Mammary epithelial cell (primary cell): ENCODE measurements around the gene LILRA5.
"Not testable (repeated sequence)": the region's sequence is repeated elsewhere in the genome, so short reads cannot be mapped to it uniquely, and the experiment has no call there.

Source experiments
- EZH2 ChIP-seq: IDR thresholded peaks from 2 replicates; pipeline ENCODE4 v1.6.1; 2012; ENCODE audit warnings: low read length, inconsistent platforms, borderline replicate concordance
- TF ChIP-seq, protein P1 (sequence below), 2 donors: IDR thresholded peaks in 1 of 2; conservative IDR thresholded peaks in 1 of 2; 2 replicates each; pipeline ENCODE4 v1.5.1; 2011 to 2012; ENCODE audit warnings: inconsistent platforms in 2 of 2, low read length in 2 of 2, mild to moderate bottlenecking in 2 of 2, control low read depth in 1 of 2, low read depth in 1 of 2; ENCODE audit not compliant: insufficient read depth in 1 of 2; ENCODE audit errors: extremely low read depth in 1 of 2

DNA sequence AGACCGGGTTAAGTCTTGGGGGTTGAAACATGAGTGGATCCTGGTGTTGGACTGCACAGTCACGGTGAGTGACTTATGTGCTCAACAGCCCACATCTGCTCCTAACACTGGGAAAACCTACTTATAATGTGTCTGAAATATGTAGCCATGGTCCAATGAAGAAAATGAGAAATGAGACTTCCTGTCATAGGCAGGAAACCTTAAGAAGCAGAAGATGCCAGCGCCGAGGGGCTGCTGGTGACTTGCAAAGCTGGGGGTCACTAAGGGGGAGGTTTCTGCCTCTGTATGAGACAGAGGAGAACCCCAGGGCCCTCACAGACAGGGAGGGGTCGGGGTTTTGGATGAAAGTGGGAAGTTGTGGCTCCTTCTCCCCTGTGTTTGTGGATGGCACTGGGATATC is 40.8 kb downstream of the LILRA5 start:
- TF ChIP-seq, protein P1, sequence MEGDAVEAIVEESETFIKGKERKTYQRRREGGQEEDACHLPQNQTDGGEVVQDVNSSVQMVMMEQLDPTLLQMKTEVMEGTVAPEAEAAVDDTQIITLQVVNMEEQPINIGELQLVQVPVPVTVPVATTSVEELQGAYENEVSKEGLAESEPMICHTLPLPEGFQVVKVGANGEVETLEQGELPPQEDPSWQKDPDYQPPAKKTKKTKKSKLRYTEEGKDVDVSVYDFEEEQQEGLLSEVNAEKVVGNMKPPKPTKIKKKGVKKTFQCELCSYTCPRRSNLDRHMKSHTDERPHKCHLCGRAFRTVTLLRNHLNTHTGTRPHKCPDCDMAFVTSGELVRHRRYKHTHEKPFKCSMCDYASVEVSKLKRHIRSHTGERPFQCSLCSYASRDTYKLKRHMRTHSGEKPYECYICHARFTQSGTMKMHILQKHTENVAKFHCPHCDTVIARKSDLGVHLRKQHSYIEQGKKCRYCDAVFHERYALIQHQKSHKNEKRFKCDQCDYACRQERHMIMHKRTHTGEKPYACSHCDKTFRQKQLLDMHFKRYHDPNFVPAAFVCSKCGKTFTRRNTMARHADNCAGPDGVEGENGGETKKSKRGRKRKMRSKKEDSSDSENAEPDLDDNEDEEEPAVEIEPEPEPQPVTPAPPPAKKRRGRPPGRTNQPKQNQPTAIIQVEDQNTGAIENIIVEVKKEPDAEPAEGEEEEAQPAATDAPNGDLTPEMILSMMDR (conservative IDR thresholded peaks at IDR 0.05 in 1 of 2, IDR thresholded peaks at IDR 0.05 in 1 of 2; ENCODE audit: extremely low read depth in 1 of 2, insufficient read depth in 1 of 2, low read depth in 1 of 2, low read length in 2 of 2) = not testable (repeated sequence)
- not testable (repeated sequence) for TF ChIP-seq EZH2
